ENCODE measurements around the gene NDUFAB1. TPM values are rescaled to one million over a fixed set of nuclear protein-coding genes. Genes with fewer than 3 reads are reported as not detected.

Gene NDUFAB1
- total and polyA plus RNA-seq, 4 donors, result 46.1 to 180 (median 91.2) TPM

DNA sequence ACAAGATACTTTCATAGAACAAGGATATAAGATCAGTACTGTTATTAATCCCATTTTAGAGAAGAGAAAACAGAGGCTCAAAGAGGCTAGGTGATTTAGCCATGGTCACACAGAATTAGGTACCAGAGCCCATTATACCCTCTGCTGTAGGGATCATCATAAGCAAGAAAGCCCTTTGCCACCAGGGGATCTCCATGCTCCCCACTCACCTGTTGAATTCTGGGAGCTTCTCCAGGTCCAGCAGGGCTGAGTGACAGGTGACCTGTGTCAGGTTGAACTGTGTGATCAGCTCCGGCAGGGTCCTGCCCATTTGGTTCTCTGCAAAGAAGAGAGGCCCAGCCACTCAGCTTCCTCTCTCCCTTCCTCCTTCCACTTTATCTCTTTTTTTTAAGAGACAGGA lies 63.7 kb downstream of the NDUFAB1 start:
- ATAC-seq (ENCODE audit: low FRiP score) (no peak), DNase-seq (no peak)
- H3K4me3 ChIP-seq (ENCODE audit: low read length in 2 of 2), result no peak overlapping the region
- peaks cover 3 to 16% of the 10 kb centered on the region in 2 donors for H3K36me3 ChIP-seq (ENCODE audit: control insufficient read depth in 1 of 2, insufficient read depth in 2 of 2, low read length in 1 of 2)
- H3K4me1 ChIP-seq (ENCODE audit: control insufficient read depth in 1 of 2, insufficient read depth in 2 of 2, low read length in 2 of 2), result no peaks in the 10 kb centered on the region
- H3K27ac ChIP-seq (ENCODE audit: low read depth in 1 of 2, low read length in 2 of 2), result no peak overlapping the region
- no peaks in the 10 kb centered on the region for H3K27me3 ChIP-seq (ENCODE audit: control insufficient read depth in 1 of 2, insufficient read depth in 2 of 2, low read length in 1 of 2)
- intact Hi-C loops (cut with DNase I), result no loop called here
- no peaks in the 10 kb centered on the region for H3K9me3 ChIP-seq (ENCODE audit: control insufficient read depth, low read length)
- 88 to 92% methylated on average over 1 of the region's 1 CpG for WGBS, 2 donors

Other genes with a start within 250 kb of the NDUFAB1 start
- gene COG7, start 143.1 kb downstream of the NDUFAB1 start, total RNA-seq, result 10 to 100 TPM; 15.6 to 30.0 TPM
- 10 to 100 TPM; 12.5 to 50.2 TPM for gene COG7, start 143.1 kb downstream of the NDUFAB1 start, polyA plus RNA-seq
- gene GGA2, start 85.8 kb downstream of the NDUFAB1 start, total RNA-seq, result 10 to 100 TPM; 48.2 to 84.9 TPM
- 10 to 100 TPM; 12.0 to 18.0 TPM for gene GGA2, start 85.8 kb downstream of the NDUFAB1 start, polyA plus RNA-seq
- gene EARS2, start 39.0 kb downstream of the NDUFAB1 start, total RNA-seq, result 10 to 100 TPM; 10.8 to 14.9 TPM
- 1 to 10 TPM; 4.8 to 6.3 TPM for gene EARS2, start 39.0 kb downstream of the NDUFAB1 start, polyA plus RNA-seq
- 10 to 100 TPM; 43.8 to 55.4 TPM for gene UBFD1, start 38.6 kb downstream of the NDUFAB1 start, total RNA-seq
- 10 to 100 TPM; 12.3 to 12.8 TPM for gene UBFD1, start 38.6 kb downstream of the NDUFAB1 start, polyA plus RNA-seq
- gene PALB2, start 45.0 kb upstream of the NDUFAB1 start, total RNA-seq, result 1 to 10 TPM; 7.7 to 9.5 TPM
- gene PALB2, start 45.0 kb upstream of the NDUFAB1 start, polyA plus RNA-seq, result 10 to 100 TPM in 1 of 2 donors, 1 to 10 TPM in 1; 3.5 to 10.9 TPM
- gene DCTN5, start 45.1 kb upstream of the NDUFAB1 start, total RNA-seq, result 10 to 100 TPM; 40.1 to 44.7 TPM
- gene DCTN5, start 45.1 kb upstream of the NDUFAB1 start, polyA plus RNA-seq, result 10 to 100 TPM in 1 of 2 donors, 1 to 10 TPM in 1; 9.0 to 18.1 TPM
- 1 to 10 TPM; 1.6 to 4.7 TPM for gene PLK1, start 82.6 kb upstream of the NDUFAB1 start, total RNA-seq
- 1 to 10 TPM in 1 of 2 donors, under 1 TPM in 1; 0.88 to 3.3 TPM for gene PLK1, start 82.6 kb upstream of the NDUFAB1 start, polyA plus RNA-seq
- gene ERN2, start 116.9 kb upstream of the NDUFAB1 start, total RNA-seq, result not detected
- gene ERN2, start 116.9 kb upstream of the NDUFAB1 start, polyA plus RNA-seq, result under 1 TPM; 0.10 to 0.50 TPM
- under 1 TPM in 1 of 2 donors, not detected in 1; 0.13 TPM for gene CHP2, start 158.7 kb upstream of the NDUFAB1 start, total RNA-seq
- 10 to 100 TPM in 1 of 2 donors, under 1 TPM in 1; 0.23 to 55.2 TPM for gene CHP2, start 158.7 kb upstream of the NDUFAB1 start, polyA plus RNA-seq
- gene PRKCB, start 239.7 kb upstream of the NDUFAB1 start, total RNA-seq, result 10 to 100 TPM in 1 of 2 donors, 1 to 10 TPM in 1; 6.3 to 16.7 TPM
- 1 to 10 TPM in 1 of 2 donors, under 1 TPM in 1; 0.28 to 4.5 TPM for gene PRKCB, start 239.7 kb upstream of the NDUFAB1 start, polyA plus RNA-seq

Measured in aorta (tissue), 5 donors.